ENCODE data around the gene NTF4.

GRCh38 chr19:49020931-49021895, 43.4 kb downstream of the NTF4 start:
- no peak for TF ChIP-seq SUZ12 (IDR thresholded peaks at IDR 0.05; ENCODE audit: extremely low read depth, insufficient read depth, insufficient read length)
- no peak for TF ChIP-seq ZNF274 (IDR thresholded peaks at IDR 0.05; ENCODE audit: low read depth, low read length)
- TF ChIP-seq YY1 (IDR thresholded peaks at IDR 0.05; ENCODE audit: insufficient read depth, insufficient read length), result no peak
